ENCODE measurements around the gene LRP1. TPM values are rescaled to one million over a fixed set of nuclear protein-coding genes. Genes with fewer than 3 reads are reported as not detected.

The LRP1 gene
- total and polyA plus RNA-seq, 2 of the 13 experiments (the other 11 are each of a cell fraction or from before 2014, with no cell fraction given), result 14.7 to 30.8 TPM

GRCh38 chr12:57238854-57239554 is 110.7 kb downstream of the LRP1 start (continued):
- TF ChIP-seq, protein P1, sequence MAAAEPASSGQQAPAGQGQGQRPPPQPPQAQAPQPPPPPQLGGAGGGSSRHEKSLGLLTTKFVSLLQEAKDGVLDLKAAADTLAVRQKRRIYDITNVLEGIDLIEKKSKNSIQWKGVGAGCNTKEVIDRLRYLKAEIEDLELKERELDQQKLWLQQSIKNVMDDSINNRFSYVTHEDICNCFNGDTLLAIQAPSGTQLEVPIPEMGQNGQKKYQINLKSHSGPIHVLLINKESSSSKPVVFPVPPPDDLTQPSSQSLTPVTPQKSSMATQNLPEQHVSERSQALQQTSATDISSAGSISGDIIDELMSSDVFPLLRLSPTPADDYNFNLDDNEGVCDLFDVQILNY (CRISPR knock-in tag; conservative IDR thresholded peaks at IDR 0.05), result no peak
- TF ChIP-seq TBP (CRISPR knock-in tag; IDR thresholded peaks at IDR 0.05), result no peak
- TF ChIP-seq STAG1 (CRISPR knock-in tag; IDR thresholded peaks at IDR 0.05), result peak; percentile 92
- TF ChIP-seq, protein P2, sequence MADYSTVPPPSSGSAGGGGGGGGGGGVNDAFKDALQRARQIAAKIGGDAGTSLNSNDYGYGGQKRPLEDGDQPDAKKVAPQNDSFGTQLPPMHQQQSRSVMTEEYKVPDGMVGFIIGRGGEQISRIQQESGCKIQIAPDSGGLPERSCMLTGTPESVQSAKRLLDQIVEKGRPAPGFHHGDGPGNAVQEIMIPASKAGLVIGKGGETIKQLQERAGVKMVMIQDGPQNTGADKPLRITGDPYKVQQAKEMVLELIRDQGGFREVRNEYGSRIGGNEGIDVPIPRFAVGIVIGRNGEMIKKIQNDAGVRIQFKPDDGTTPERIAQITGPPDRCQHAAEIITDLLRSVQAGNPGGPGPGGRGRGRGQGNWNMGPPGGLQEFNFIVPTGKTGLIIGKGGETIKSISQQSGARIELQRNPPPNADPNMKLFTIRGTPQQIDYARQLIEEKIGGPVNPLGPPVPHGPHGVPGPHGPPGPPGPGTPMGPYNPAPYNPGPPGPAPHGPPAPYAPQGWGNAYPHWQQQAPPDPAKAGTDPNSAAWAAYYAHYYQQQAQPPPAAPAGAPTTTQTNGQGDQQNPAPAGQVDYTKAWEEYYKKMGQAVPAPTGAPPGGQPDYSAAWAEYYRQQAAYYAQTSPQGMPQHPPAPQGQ (CRISPR knock-in tag; IDR thresholded peaks at IDR 0.05; ENCODE audit: borderline replicate concordance), result no peak
- TF ChIP-seq ZMAT3 (CRISPR knock-in tag; conservative IDR thresholded peaks at IDR 0.05), result no peak
- TF ChIP-seq ZNF713 (CRISPR knock-in tag; IDR thresholded peaks at IDR 0.05), result 0 out of 2 replicates have a peak, but pooled peaks have one; percentile 75
- TF ChIP-seq ZNF549 (CRISPR knock-in tag; IDR thresholded peaks at IDR 0.05), result no peak
- TF ChIP-seq, protein P3, sequence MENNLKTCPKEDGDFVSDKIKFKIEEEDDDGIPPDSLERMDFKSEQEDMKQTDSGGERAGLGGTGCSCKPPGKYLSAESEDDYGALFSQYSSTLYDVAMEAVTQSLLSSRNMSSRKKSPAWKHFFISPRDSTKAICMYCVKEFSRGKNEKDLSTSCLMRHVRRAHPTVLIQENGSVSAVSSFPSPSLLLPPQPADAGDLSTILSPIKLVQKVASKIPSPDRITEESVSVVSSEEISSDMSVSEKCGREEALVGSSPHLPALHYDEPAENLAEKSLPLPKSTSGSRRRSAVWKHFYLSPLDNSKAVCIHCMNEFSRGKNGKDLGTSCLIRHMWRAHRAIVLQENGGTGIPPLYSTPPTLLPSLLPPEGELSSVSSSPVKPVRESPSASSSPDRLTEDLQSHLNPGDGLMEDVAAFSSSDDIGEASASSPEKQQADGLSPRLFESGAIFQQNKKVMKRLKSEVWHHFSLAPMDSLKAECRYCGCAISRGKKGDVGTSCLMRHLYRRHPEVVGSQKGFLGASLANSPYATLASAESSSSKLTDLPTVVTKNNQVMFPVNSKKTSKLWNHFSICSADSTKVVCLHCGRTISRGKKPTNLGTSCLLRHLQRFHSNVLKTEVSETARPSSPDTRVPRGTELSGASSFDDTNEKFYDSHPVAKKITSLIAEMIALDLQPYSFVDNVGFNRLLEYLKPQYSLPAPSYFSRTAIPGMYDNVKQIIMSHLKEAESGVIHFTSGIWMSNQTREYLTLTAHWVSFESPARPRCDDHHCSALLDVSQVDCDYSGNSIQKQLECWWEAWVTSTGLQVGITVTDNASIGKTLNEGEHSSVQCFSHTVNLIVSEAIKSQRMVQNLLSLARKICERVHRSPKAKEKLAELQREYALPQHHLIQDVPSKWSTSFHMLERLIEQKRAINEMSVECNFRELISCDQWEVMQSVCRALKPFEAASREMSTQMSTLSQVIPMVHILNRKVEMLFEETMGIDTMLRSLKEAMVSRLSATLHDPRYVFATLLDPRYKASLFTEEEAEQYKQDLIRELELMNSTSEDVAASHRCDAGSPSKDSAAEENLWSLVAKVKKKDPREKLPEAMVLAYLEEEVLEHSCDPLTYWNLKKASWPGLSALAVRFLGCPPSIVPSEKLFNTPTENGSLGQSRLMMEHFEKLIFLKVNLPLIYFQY (CRISPR knock-in tag; IDR thresholded peaks at IDR 0.05; ENCODE audit: borderline replicate concordance), result peak; percentile 64; the same call in 1 of the 2 replicates
- TF ChIP-seq ZNF614 (CRISPR knock-in tag; IDR thresholded peaks at IDR 0.05; ENCODE audit: borderline replicate concordance), result peak; percentile 60; the same call in 1 of the 2 replicates
- peak; percentile 66; the same call in 1 of the 2 replicates for TF ChIP-seq THAP7 (CRISPR knock-in tag; IDR thresholded peaks at IDR 0.05)
- TF ChIP-seq ELF4 (CRISPR knock-in tag; IDR thresholded peaks at IDR 0.05; ENCODE audit: borderline replicate concordance), result no peak
- no peak for TF ChIP-seq NR0B2 (CRISPR knock-in tag; IDR thresholded peaks at IDR 0.05)
- no peak for TF ChIP-seq ZNF629 (CRISPR knock-in tag; conservative IDR thresholded peaks at IDR 0.05)
- TF ChIP-seq SRY (CRISPR knock-in tag; IDR thresholded peaks at IDR 0.05), result no peak
- TF ChIP-seq ZNF556 (CRISPR knock-in tag; IDR thresholded peaks at IDR 0.05; ENCODE audit: borderline replicate concordance), result peak; percentile 55; the same call in 1 of the 2 replicates
- TF ChIP-seq, protein P4, sequence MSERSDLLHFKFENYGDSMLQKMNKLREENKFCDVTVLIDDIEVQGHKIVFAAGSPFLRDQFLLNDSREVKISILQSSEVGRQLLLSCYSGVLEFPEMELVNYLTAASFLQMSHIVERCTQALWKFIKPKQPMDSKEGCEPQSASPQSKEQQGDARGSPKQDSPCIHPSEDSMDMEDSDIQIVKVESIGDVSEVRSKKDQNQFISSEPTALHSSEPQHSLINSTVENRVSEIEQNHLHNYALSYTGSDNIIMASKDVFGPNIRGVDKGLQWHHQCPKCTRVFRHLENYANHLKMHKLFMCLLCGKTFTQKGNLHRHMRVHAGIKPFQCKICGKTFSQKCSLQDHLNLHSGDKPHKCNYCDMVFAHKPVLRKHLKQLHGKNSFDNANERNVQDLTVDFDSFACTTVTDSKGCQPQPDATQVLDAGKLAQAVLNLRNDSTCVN (CRISPR knock-in tag; IDR thresholded peaks at IDR 0.05; ENCODE audit: borderline replicate concordance), result 0 out of 2 replicates have a peak, but pooled peaks have one; percentile 69
- peak; percentile 80; the same call in 1 of the 2 replicates for TF ChIP-seq DR1 (CRISPR knock-in tag; IDR thresholded peaks at IDR 0.05)
- peak; percentile 73 for TF ChIP-seq SALL1 (CRISPR knock-in tag; IDR thresholded peaks at IDR 0.05)
- peak; percentile 36 for TF ChIP-seq POLR2AphosphoS5 (IDR thresholded peaks at IDR 0.05; ENCODE audit: low read depth, low read length)
- no peak for TF ChIP-seq GZF1 (CRISPR knock-in tag; IDR thresholded peaks at IDR 0.05)

Data from HepG2 (cell line).